GM12892 (cell line): ENCODE results near the gene CSTF1.

Source experiments
- POLR2A ChIP-seq: IDR thresholded peaks from 2 replicates; pipeline ENCODE4 v1.6.1; 2011; ENCODE audit warnings: low read depth, low read length, control low read depth
- POLR2AphosphoS5 ChIP-seq: IDR thresholded peaks from 2 replicates; pipeline ENCODE4 v1.6.1; 2011; ENCODE audit warnings: low read depth, low read length, control low read depth
- TAF1 ChIP-seq: IDR thresholded peaks from 2 replicates; pipeline ENCODE4 v1.6.1; 2011; ENCODE audit warnings: low read depth, mild to moderate bottlenecking, control low read depth, low read length, borderline replicate concordance

GRCh38 chr20:56352345-56353055, 39.9 kb upstream of the CSTF1 start:
- TF ChIP-seq POLR2AphosphoS5 (no peak), POLR2A (no peak), TAF1 (no peak)
